Body of pancreas (tissue), 4 donors: ENCODE results near the gene CFAP410. TPM values are rescaled to one million over a fixed set of nuclear protein-coding genes. Genes with fewer than 3 reads are reported as not detected.
"Not testable (repeated sequence)": the region's sequence is repeated elsewhere in the genome, so short reads cannot be mapped to it uniquely, and the experiment has no call there.

Experiments
- ATAC-seq: fragments of 150-250 bp; one replicate; pipeline ENCODE4 v1.9.1; 2016
- DNase-seq, 4 donors: peaks; one replicate each; pipeline ENCODE4 v3.0.0-alpha.2; 2019
- H3K27ac ChIP-seq, 4 donors: fragments of 200-600 bp; sonication (generic); 1 replicate in 3 of 4; 2 replicates in 1 of 4; pipeline versions ENCODE4 v1.5.1 to v1.6.1; 2016 to 2019; ENCODE audit warnings: mild to moderate bottlenecking in 1 of 4, mixed read lengths in 1 of 4, moderate library complexity in 1 of 4
- H3K27me3 ChIP-seq, 2 donors: fragments of 200-600 bp; sonication (generic); one replicate each; pipeline ENCODE4 v1.6.0; 2016; ENCODE audit warnings: mild to moderate bottlenecking in 1 of 2
- H3K36me3 ChIP-seq, 2 donors: fragments of 200-600 bp; sonication (generic); replicated peaks in 1 of 2; 2 replicates each; pipeline ENCODE4 v1.5.1; 2016; ENCODE audit warnings: low read depth in 2 of 2; ENCODE audit not compliant: insufficient read depth in 1 of 2
- H3K4me1 ChIP-seq: fragments of 200-600 bp; sonication (generic); one replicate; pipeline ENCODE4 v1.6.0; 2016
- H3K4me3 ChIP-seq, 2 donors: fragments of 200-600 bp; sonication (generic); 1 replicate in 1 of 2; 2 replicates in 1 of 2; pipeline ENCODE4 v1.5.1; 2016 to 2019
- H3K9me3 ChIP-seq, 3 donors: fragments of 200-600 bp; sonication (generic); 1 replicate in 2 of 3; 2 replicates in 1 of 3; pipeline ENCODE4 v1.5.1; 2016
- POLR2A ChIP-seq, 3 donors: fragments of 450-650 bp; IDR thresholded peaks; one replicate each; pipeline ENCODE4 v1.6.1; 2016; ENCODE audit warnings: antibody characterized with exemption in 3 of 3, mild to moderate bottlenecking in 2 of 3
- WGBS, 2 donors: methylation state at CpG; one replicate each; pipeline ENCODE4 v1.1.5; 2017; 5-methylcytosine and 5-hydroxymethylcytosine counted together
- intact Hi-C: fragments of 100-400 bp; cut with DNase I; formaldehyde crosslinking; loops from one replicate; pipeline ENCODE4 v1.15.1; 2023
- total RNA-seq, 2 donors: library from RNA; depleted of rRNA; stranded (reverse); fragments of >200 nt; gene quantifications; one replicate each; pipeline ENCODE4 v1.1.0, GENCODE V29; 2016
- TF ChIP-seq, protein P1 (sequence below), 7 experiments: fragments of 450-650 bp in 4 of 7; fragments of 200-600 bp in 3 of 7; sonication (generic) in 3 of 7; IDR thresholded peaks; one replicate each; pipeline ENCODE4 v1.5.1; 2016 to 2019; ENCODE audit warnings: antibody characterized with exemption in 7 of 7

CFAP410 gene
- total RNA-seq, 2 donors from 2014 or later: 24.6 to 43.8 TPM

DNA sequence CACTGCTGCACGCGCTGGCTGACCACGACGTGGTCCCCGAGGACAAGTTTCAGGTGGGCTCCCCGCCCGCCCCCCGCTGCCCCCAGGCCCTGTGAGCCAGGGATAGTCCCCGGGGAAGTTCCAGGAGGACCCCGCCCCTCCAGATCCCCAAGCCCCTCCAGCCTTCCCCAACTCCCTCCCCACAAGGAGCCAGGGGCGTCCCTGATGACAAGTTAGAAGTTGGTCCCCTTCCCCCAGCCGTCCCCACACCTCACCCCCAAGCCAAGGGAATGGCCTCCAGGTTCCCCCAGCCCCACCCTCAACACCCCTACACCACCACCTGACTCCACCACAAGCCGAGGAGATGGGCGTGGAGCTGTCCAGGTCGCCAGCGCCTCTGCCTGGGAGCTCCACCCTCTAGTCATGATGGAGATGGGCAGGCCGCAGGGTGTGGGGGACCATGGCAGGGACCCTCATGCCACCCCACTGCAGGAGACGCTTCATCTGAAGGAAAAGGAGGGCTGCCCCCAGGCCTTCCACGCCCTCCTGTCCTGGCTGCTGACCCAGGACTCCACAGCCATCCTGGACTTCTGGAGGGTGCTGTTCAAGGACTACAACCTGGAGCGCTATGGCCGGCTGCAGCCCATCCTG lies 53.0 kb downstream of the CFAP410 start:
- no peaks in the 10 kb centered on the region for H3K36me3 ChIP-seq
- WGBS, 2 donors: 45 to 68% methylated on average over 5 to 18 of the region's 21 CpGs
- DNase-seq: no peak
- TF ChIP-seq, protein P1, sequence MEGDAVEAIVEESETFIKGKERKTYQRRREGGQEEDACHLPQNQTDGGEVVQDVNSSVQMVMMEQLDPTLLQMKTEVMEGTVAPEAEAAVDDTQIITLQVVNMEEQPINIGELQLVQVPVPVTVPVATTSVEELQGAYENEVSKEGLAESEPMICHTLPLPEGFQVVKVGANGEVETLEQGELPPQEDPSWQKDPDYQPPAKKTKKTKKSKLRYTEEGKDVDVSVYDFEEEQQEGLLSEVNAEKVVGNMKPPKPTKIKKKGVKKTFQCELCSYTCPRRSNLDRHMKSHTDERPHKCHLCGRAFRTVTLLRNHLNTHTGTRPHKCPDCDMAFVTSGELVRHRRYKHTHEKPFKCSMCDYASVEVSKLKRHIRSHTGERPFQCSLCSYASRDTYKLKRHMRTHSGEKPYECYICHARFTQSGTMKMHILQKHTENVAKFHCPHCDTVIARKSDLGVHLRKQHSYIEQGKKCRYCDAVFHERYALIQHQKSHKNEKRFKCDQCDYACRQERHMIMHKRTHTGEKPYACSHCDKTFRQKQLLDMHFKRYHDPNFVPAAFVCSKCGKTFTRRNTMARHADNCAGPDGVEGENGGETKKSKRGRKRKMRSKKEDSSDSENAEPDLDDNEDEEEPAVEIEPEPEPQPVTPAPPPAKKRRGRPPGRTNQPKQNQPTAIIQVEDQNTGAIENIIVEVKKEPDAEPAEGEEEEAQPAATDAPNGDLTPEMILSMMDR (IDR thresholded peaks at IDR 0.05): no peak
- no peak for TF ChIP-seq POLR2A (IDR thresholded peaks at IDR 0.05)
- no peaks in the 10 kb centered on the region for H3K9me3 ChIP-seq
- no peak overlapping the region for H3K4me3 ChIP-seq
- no peak for ATAC-seq
- intact Hi-C loops: no loop called here
- H3K27ac ChIP-seq: no peak overlapping the region
- peaks cover 7% of the 10 kb centered on the region for H3K4me1 ChIP-seq
- H3K27me3 ChIP-seq: no peaks in the 10 kb centered on the region

DNA sequence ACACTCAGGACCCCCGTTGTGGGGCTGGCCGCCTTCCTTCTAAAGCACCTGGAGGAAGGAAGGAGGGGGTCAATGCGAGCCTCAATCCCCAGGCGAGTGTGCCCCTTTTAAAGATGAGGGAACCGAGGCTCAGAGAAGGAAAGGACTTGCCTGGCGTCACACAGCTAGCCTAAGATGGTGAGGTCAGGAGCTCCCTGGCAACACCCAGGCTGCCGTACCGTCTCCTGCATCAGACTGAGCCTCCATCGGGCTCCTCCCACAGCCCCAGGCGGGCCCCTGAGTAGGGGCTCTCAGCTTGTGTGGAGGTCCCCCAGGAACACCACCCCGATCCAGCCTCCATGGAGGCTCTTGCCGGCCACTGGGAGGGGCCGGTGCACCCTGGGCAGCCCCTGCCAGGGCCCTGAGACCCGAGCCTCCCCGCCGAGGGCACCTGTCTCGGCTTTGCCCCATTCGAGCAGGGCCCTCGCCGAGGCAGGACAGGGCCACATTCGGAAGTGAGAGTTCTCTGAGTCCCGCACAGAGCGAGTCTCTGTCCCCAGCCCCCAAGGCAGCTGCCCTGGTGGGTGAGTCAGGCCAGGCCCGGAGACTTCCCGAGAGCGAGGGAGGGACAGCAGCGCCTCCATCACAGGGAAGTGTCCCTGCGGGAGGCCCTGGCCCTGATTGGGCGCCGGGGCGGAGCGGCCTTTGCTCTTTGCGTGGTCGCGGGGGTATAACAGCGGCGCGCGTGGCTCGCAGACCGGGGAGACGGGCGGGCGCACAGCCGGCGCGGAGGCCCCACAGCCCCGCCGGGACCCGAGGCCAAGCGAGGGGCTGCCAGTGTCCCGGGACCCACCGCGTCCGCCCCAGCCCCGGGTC lies 53.8 kb downstream of the CFAP410 start, which contains the start of gene AIRE:
AIRE (plus strand) TSS at position 739 of the 855 bp plus-strand sequence. CDS start 131 bp downstream, outside the sequence.
- Histone ChIP-seq H3K36me3 (no peaks in the 10 kb centered on the region), H3K4me3 (no peak within 1 kb of the TSS), H3K27me3 (no peaks in the 10 kb centered on the region), H3K9me3 (no peaks in the 10 kb centered on the region), H3K4me1 (peaks cover 7% of the 10 kb centered on the region), H3K27ac (no peak within 1 kb of the TSS)
- TF ChIP-seq POLR2A (IDR thresholded peaks at IDR 0.05): no peak
- TF ChIP-seq, protein P1 (IDR thresholded peaks at IDR 0.05): no peak
- intact Hi-C loops: no loop called here
- WGBS, 2 donors: 37 to 51% methylated on average over 5 to 44 of the region's 56 CpGs
- no peak for DNase-seq
- ATAC-seq: no peak

DNA sequence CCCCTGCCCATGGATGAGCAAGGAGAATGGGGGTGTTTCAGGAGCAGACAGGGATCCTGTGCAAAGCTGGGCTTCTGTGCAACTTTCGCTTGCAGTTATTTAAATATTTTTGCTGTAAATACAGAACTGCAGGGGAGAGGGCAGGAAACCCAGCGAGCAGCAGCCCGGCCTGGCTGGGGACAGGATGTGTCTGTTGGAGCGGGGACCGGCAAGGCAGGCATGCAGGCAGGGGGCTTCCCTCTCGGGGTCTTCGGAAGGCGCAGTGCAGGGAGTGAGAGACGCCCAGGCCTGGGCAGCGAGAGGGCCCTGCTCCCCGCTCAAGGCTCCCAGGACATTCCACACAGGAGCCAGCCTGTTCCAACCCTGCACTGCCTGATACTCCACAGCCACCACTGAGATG lies 55.2 kb downstream of the CFAP410 start:
- ATAC-seq (no peak), DNase-seq (no peak)
- Histone ChIP-seq H3K4me1 (peaks cover 7% of the 10 kb centered on the region), H3K27ac (no peak overlapping the region), H3K36me3 (no peaks in the 10 kb centered on the region), H3K4me3 (no peak overlapping the region), H3K27me3 (no peaks in the 10 kb centered on the region), H3K9me3 (no peaks in the 10 kb centered on the region)
- intact Hi-C loops: no loop called here
- TF ChIP-seq, protein P1 (IDR thresholded peaks at IDR 0.05): no peak
- TF ChIP-seq POLR2A (IDR thresholded peaks at IDR 0.05): no peak
- WGBS, 2 donors: 60 to 86% methylated on average over 7 to 10 of the region's 11 CpGs

DNA sequence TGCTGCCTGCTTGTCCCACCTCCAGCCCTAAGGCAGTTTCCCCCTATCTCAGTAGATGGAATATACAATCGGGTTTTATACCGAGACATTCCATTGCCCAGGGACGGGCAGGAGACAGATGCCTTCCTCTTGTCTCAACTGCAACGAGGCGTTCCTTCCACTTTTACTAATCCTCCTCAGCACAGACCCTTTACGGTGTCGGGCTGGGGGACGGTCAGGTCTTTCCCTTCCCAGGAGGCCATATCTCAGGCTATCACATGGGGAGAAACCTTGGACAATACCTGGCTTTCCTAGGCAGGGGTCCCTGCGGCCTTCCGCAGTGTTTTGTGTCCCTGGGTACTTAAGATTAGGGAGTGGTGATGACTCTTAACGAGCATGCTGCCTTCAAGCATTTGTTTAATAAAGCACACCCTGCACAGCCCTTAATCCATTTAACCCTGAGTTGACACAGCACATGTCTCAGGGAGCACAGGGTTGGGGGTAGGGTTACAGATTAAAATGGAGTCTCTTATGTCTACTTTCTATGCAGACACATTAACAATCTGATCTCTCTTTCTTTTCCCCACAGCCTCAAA lies 55.9 kb downstream of the CFAP410 start:
- DNase-seq, H3K27me3 ChIP-seq, ATAC-seq, H3K4me1 ChIP-seq, H3K27ac ChIP-seq, H3K9me3 ChIP-seq, H3K36me3 ChIP-seq, H3K4me3 ChIP-seq, intact Hi-C loops: not testable (repeated sequence)
- WGBS, 2 donors: 47 to 61% methylated on average over 9 to 11 of the region's 11 CpGs

DNA sequence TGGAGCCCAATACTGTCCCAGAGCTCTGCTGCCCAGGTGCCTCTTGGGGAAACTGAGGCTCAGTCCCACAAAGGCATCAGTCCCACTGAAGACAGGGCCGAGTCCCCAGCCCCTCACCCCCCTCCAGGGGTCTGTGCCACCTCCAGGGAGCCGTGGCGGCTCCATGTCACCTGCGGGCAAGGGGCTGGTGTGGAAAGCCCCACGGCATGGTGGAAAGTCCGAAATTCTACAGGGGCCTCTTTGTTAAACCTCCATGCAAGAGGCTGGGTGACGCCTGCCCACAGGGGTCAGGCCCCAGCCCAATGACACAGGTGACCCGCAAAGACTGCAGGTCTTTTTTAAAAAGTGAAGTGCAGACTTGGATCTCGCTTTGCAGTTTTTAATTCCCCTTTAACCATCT lies 56.8 kb downstream of the CFAP410 start:
- no peak overlapping the region for H3K27ac ChIP-seq
- ATAC-seq: no peak

More for the DNA sequence above, 56.8 kb downstream of the CFAP410 start:
- DNase-seq: no peak
- TF ChIP-seq POLR2A (IDR thresholded peaks at IDR 0.05): no peak
- TF ChIP-seq, protein P1 (IDR thresholded peaks at IDR 0.05): no peak
- Histone ChIP-seq H3K36me3 (no peaks in the 10 kb centered on the region), H3K4me1 (peaks cover 7% of the 10 kb centered on the region), H3K27me3 (no peaks in the 10 kb centered on the region), H3K9me3 (no peaks in the 10 kb centered on the region), H3K4me3 (no peak overlapping the region)
- 57 to 69% methylated on average over 7 to 9 of the region's 9 CpGs for WGBS, 2 donors
- intact Hi-C loops: no loop called here
